ENCODE measurements around the gene PCDH15. TPM values are rescaled to one million over a fixed set of nuclear protein-coding genes. Genes with fewer than 3 reads are reported as not detected.

The PCDH15 gene
- total RNA-seq, 4 donors from 2014 or later, result 0.70 to 2.3 TPM; not detected in 2

GRCh38 chr10:53980210-53980609 lies 820.8 kb downstream of the PCDH15 start:
- TF ChIP-seq POLR2A (IDR thresholded peaks at IDR 0.05) (no peak), CTCF (IDR thresholded peaks at IDR 0.05) (no peak)
- no peaks in the 10 kb centered on the region for H3K9me3 ChIP-seq
- no peak for DNase-seq
- no peak overlapping the region for H3K27ac ChIP-seq
- no peaks in the 10 kb centered on the region for H3K4me1 ChIP-seq
- no peak overlapping the region for H3K4me3 ChIP-seq
- intact Hi-C loops (cut with DNase I; ENCODE audit: low total_unique reads), result no loop called here
- H3K27me3 ChIP-seq, result no peaks in the 10 kb centered on the region
- H3K36me3 ChIP-seq, result no peaks in the 10 kb centered on the region

- TF ChIP-seq POLR2A (IDR thresholded peaks at IDR 0.05), result no peak
- no peak for TF ChIP-seq CTCF (IDR thresholded peaks at IDR 0.05)
- intact Hi-C loops (cut with DNase I; ENCODE audit: low total_unique reads), result no loop called here
- Histone ChIP-seq H3K27me3 (no peaks in the 10 kb centered on the region), H3K36me3 (no peaks in the 10 kb centered on the region), H3K4me3 (no peak overlapping the region), H3K4me1 (no peaks in the 10 kb centered on the region), H3K27ac (no peak overlapping the region), H3K9me3 (no peaks in the 10 kb centered on the region)
- DNase-seq, result no peak
Measured at GRCh38 chr10:53978301-53978700, 822.7 kb downstream of the PCDH15 start.

GRCh38 chr10:53977267-53977666 lies 823.8 kb downstream of the PCDH15 start:
- Histone ChIP-seq H3K36me3 (no peaks in the 10 kb centered on the region), H3K4me3 (no peak overlapping the region), H3K4me1 (no peaks in the 10 kb centered on the region), H3K27me3 (no peaks in the 10 kb centered on the region), H3K27ac (no peak overlapping the region), H3K9me3 (no peaks in the 10 kb centered on the region)
- no peak for DNase-seq
- intact Hi-C loops (cut with DNase I; ENCODE audit: low total_unique reads), result no loop called here
- TF ChIP-seq CTCF (IDR thresholded peaks at IDR 0.05) (no peak), POLR2A (IDR thresholded peaks at IDR 0.05) (no peak)

- no peak overlapping the region for H3K4me3 ChIP-seq
- no peaks in the 10 kb centered on the region for H3K4me1 ChIP-seq
- no peaks in the 10 kb centered on the region for H3K9me3 ChIP-seq
- TF ChIP-seq CTCF (IDR thresholded peaks at IDR 0.05) (no peak), POLR2A (IDR thresholded peaks at IDR 0.05) (no peak)
- intact Hi-C loops (cut with DNase I; ENCODE audit: low total_unique reads), result no loop called here
- H3K27ac ChIP-seq, result no peak overlapping the region
- H3K36me3 ChIP-seq, result no peaks in the 10 kb centered on the region
- DNase-seq, result no peak
- H3K27me3 ChIP-seq, result no peaks in the 10 kb centered on the region
Measured at GRCh38 chr10:53957401-53957800, 843.6 kb downstream of the PCDH15 start.

GRCh38 chr10:53955091-53955490 lies 845.9 kb downstream of the PCDH15 start:
- no peaks in the 10 kb centered on the region for H3K4me1 ChIP-seq
- no peak for DNase-seq
- no peak overlapping the region for H3K4me3 ChIP-seq
- TF ChIP-seq POLR2A (IDR thresholded peaks at IDR 0.05) (no peak), CTCF (IDR thresholded peaks at IDR 0.05) (no peak)
- H3K36me3 ChIP-seq, result no peaks in the 10 kb centered on the region
- no peaks in the 10 kb centered on the region for H3K9me3 ChIP-seq
- H3K27ac ChIP-seq, result no peak overlapping the region
- intact Hi-C loops (cut with DNase I; ENCODE audit: low total_unique reads), result no loop called here
- H3K27me3 ChIP-seq, result no peaks in the 10 kb centered on the region
